Neural progenitor cell (in vitro differentiated cells): ENCODE measurements around the gene NAMPT. TPM values are rescaled to one million over a fixed set of nuclear protein-coding genes. Genes with fewer than 3 reads are reported as not detected.

Experiments
- DNase-seq: peaks from one replicate; pipeline ENCODE4 v3.0.0-alpha.2; 2016; ENCODE audit warnings: low spot score
- H2AFZ ChIP-seq: fragments of 200-600 bp; sonication (generic); replicated peaks from 2 replicates; pipeline ENCODE4 v1.6.1; 2016; ENCODE audit warnings: antibody characterized with exemption
- H3F3A ChIP-seq: fragments of 200-600 bp; sonication (generic); 2 replicates; pipeline ENCODE4 v1.6.1; 2016; ENCODE audit warnings: antibody characterized with exemption, low read depth
- H3K27ac ChIP-seq: fragments of 200-600 bp; sonication (generic); 2 replicates; pipeline ENCODE4 v1.5.1; 2016; ENCODE audit warnings: mild to moderate bottlenecking
- H3K27me3 ChIP-seq: fragments of 200-600 bp; sonication (generic); 2 replicates; pipeline ENCODE4 v1.6.1; 2016; ENCODE audit warnings: mild to moderate bottlenecking, moderate library complexity
- H3K36me3 ChIP-seq: fragments of 200-600 bp; sonication (generic); 2 replicates; pipeline ENCODE4 v1.5.1; 2016
- H3K4me1 ChIP-seq: fragments of 200-600 bp; sonication (generic); 2 replicates; pipeline ENCODE4 v1.6.1; 2016; ENCODE audit warnings: mixed run types
- H3K4me2 ChIP-seq: fragments of 200-600 bp; sonication (generic); 2 replicates; pipeline ENCODE4 v1.6.1; 2016
- H3K4me3 ChIP-seq: fragments of 200-600 bp; sonication (generic); 2 replicates; pipeline ENCODE4 v1.5.1; 2016
- H3K79me2 ChIP-seq: fragments of 200-600 bp; sonication (generic); 2 replicates; pipeline ENCODE4 v1.6.1; 2016; ENCODE audit warnings: low read depth
- H3K9ac ChIP-seq: fragments of 200-600 bp; sonication (generic); 2 replicates; pipeline ENCODE4 v1.6.1; 2016
- H3K9me3 ChIP-seq: fragments of 200-600 bp; sonication (generic); 2 replicates; pipeline ENCODE4 v1.5.1; 2016; ENCODE audit warnings: low read depth
- H4K20me1 ChIP-seq: fragments of 200-600 bp; sonication (generic); 2 replicates; pipeline ENCODE4 v1.6.1; 2016; ENCODE audit warnings: low read depth
- H3K27ac Mint-ChIP-seq: 3 replicates; pipeline ENCODE4 v1.8.0; 2021; ENCODE audit warnings: mixed read lengths
- H3K27me3 Mint-ChIP-seq: 2 replicates; pipeline ENCODE4 v1.8.0; 2022; ENCODE audit warnings: low read depth, mild to moderate bottlenecking, inconsistent platforms, moderate library complexity, mixed read lengths; ENCODE audit not compliant: insufficient read depth
- H3K36me3 Mint-ChIP-seq: 3 replicates; pipeline ENCODE4 v1.8.0; 2021; ENCODE audit warnings: mixed read lengths
- H3K4me1 Mint-ChIP-seq: 3 replicates; pipeline ENCODE4 v1.8.0; 2021; ENCODE audit warnings: mixed read lengths
- H3K4me3 Mint-ChIP-seq: 3 replicates; pipeline ENCODE4 v1.8.0; 2021; ENCODE audit warnings: mild to moderate bottlenecking, moderate library complexity, mixed read lengths
- H3K9me3 Mint-ChIP-seq: 3 replicates; pipeline ENCODE4 v1.8.0; 2020; ENCODE audit warnings: mixed read lengths
- CTCF ChIP-seq: fragments of 200-600 bp; sonication (generic); IDR thresholded peaks from 2 replicates; pipeline ENCODE4 v1.5.1; 2017; ENCODE audit warnings: antibody characterized with exemption, mild to moderate bottlenecking
- EZH2 ChIP-seq: fragments of 200-600 bp; sonication (generic); IDR thresholded peaks from 2 replicates; pipeline ENCODE4 v1.6.1; 2017; ENCODE audit warnings: antibody characterized with exemption, mild to moderate bottlenecking, moderate library complexity
- EZH2phosphoT487 ChIP-seq: fragments of 200-600 bp; sonication (generic); IDR thresholded peaks from 2 replicates; pipeline ENCODE4 v1.6.1; 2017; ENCODE audit warnings: antibody characterized with exemption
- small RNA-seq: library from RNA; depleted of rRNA; stranded (forward); fragments of <200 nt; gene quantifications from one replicate; pipeline ENCODE3, GENCODE V24; 2015
- total RNA-seq: library from RNA; depleted of rRNA; stranded (reverse); fragments of >200 nt; gene quantifications from 2 replicates; pipeline ENCODE4 v1.2.3, GENCODE V29; 2015; ENCODE audit warnings: low replicate concordance

NAMPT gene
- total RNA-seq, 1 donor from 2014 or later: 143 TPM

DNA sequence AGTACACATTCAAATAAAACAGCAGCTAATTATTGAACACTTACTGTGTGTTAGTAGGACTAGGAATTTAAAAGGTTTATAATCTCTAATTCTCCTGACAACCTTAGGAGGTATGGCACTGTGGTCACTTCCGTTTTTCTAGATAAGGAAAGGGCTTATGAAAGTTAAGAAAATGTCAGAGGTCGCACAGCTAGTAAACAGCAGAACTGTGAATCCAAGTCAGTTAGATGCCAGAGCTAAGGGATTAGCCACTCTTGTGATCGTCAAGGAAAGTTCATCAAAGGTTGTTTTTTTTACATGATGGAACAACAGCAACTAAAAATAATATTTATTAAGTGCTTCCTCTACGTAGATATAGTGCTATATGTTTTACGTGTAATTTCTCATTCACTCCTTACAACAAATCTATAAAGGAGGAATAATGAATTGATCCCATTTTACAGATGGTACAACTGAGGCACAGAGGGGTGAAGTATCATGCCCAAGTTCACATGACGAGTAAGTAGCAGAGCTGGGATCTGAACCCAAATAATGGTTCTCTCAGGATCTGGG is 84.9 kb downstream of the NAMPT start:
- Histone ChIP-seq H3K4me1 (no peaks in the 10 kb centered on the region), H3K36me3 (no peaks in the 10 kb centered on the region), H3K27ac (no peak overlapping the region), H3K4me3 (no peak overlapping the region), H3F3A (no peaks in the 10 kb centered on the region), H2AFZ (no peak overlapping the region), H3K9me3 (no peaks in the 10 kb centered on the region), H3K9ac (no peak overlapping the region), H3K79me2 (no peaks in the 10 kb centered on the region), H4K20me1 (no peaks in the 10 kb centered on the region), H3K4me2 (no peak overlapping the region), H3K27me3 (no peaks in the 10 kb centered on the region)
- H3K27me3 Mint-ChIP-seq: peaks cover under 1% of the 10 kb centered on the region
- H3K36me3 Mint-ChIP-seq: no peaks in the 10 kb centered on the region
- DNase-seq: no peak
- H3K27ac Mint-ChIP-seq: no peak overlapping the region
- H3K4me3 Mint-ChIP-seq: no peak overlapping the region
- no peaks in the 10 kb centered on the region for H3K9me3 Mint-ChIP-seq
- H3K4me1 Mint-ChIP-seq: no peaks in the 10 kb centered on the region
- no peak for TF ChIP-seq CTCF
- TF ChIP-seq EZH2: no peak
- TF ChIP-seq EZH2phosphoT487: no peak

- H3K4me1 Mint-ChIP-seq: no peaks in the 10 kb centered on the region
- peaks cover under 1% of the 10 kb centered on the region for H3K27me3 Mint-ChIP-seq
- TF ChIP-seq EZH2phosphoT487 (no peak), EZH2 (no peak), CTCF (no peak)
- Histone ChIP-seq H3F3A (no peaks in the 10 kb centered on the region), H2AFZ (no peak overlapping the region), H3K27me3 (no peaks in the 10 kb centered on the region), H3K36me3 (no peaks in the 10 kb centered on the region), H3K4me1 (no peaks in the 10 kb centered on the region), H3K79me2 (no peaks in the 10 kb centered on the region), H3K9ac (no peak overlapping the region), H3K27ac (no peak overlapping the region), H4K20me1 (no peaks in the 10 kb centered on the region), H3K4me3 (no peak overlapping the region), H3K9me3 (no peaks in the 10 kb centered on the region), H3K4me2 (no peak overlapping the region)
- no peaks in the 10 kb centered on the region for H3K36me3 Mint-ChIP-seq
- H3K9me3 Mint-ChIP-seq: no peaks in the 10 kb centered on the region
- DNase-seq: no peak
- no peak overlapping the region for H3K4me3 Mint-ChIP-seq
- H3K27ac Mint-ChIP-seq: no peak overlapping the region
These were observed 85.8 kb downstream of the NAMPT start for GRCh38 chr7:106199024-106199423.

Small RNA genes within 50 kb of the gene (small RNA-seq; reads per million reads assigned to genes)
- gene RNU6-392P: not detected

Other genes with a start within 250 kb of the NAMPT start
- gene SYPL1, start 172.7 kb downstream of the NAMPT start, total RNA-seq: 29.9 and 48.8 TPM in 2 replicates